ENCODE data around the gene YPEL1.

- TF ChIP-seq CTCF (IDR thresholded peaks at IDR 0.05) = no peak
- TF ChIP-seq POLR2A (IDR thresholded peaks at IDR 0.05) = no peak
These were observed 7.8 kb downstream of the YPEL1 start for GRCh38 chr22:21727768-21728167.
